ENCODE results near the gene CCR7. TPM values are rescaled to one million over a fixed set of nuclear protein-coding genes. Genes with fewer than 3 reads are reported as not detected.
A peak's percentile ranks its signal among the peaks of the same experiment; 100 is the strongest.

CCR7 gene
- total RNA-seq, 1 donor from 2014 or later = not detected

DNA sequence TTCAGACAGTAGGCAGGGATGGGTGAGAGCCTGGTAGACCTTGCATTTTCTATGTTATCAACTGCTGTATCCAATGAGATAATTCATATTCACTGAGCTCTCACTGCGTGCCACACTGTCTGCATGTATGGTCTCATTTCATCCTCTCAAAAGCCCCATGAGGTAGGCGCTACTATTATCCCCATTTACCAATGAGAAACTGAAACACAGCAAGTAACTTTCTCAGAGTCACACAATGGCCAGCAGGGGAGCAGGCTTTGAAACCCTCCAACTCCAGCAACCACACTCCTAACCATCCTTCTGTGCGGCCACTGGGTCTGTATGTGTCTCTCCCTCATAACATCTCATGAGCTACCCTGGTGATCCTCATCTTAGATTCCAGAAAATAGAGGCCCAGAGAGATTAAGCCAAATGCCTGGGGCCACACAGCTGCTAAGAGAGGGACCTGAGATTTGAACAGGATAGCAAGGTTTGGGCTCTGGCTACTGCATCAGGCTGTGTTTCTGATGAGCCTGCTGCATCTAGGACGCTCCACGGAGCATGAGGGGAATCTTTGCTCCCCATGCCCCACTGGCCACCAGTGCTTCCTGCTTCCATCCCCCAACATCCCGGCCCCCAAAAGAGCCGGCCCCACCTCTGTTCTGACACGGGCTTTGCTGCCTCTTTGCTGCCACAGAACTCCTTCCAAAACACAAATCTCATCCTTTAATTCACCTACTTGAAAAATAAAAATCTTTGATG lies 3.2 kb downstream of the CCR7 start:
- Histone ChIP-seq H2AFZ (ENCODE audit: low read depth, low read length) (no peak overlapping the region), H3K4me3 (ENCODE audit: insufficient read depth, low read depth, low read length) (no peak overlapping the region), H3K4me1 (ENCODE audit: insufficient read depth, low read length) (peaks cover 15% of the 10 kb centered on the region), H3K9ac (ENCODE audit: low read length) (no peak overlapping the region), H3K9me3 (ENCODE audit: insufficient read depth, low read depth, low read length) (no peaks in the 10 kb centered on the region), H3K36me3 (ENCODE audit: insufficient read depth, low read length) (no peaks in the 10 kb centered on the region), H3K4me2 (ENCODE audit: low read length) (no peak overlapping the region), H4K20me1 (ENCODE audit: insufficient read depth, low read length) (no peaks in the 10 kb centered on the region), H3K79me2 (ENCODE audit: insufficient read depth, low read length) (no peaks in the 10 kb centered on the region), H3K27me3 (ENCODE audit: insufficient read depth, low read length) (peaks cover 34% of the 10 kb centered on the region), H3K27ac (ENCODE audit: low read depth, low read length) (no peak overlapping the region)
- H3K36me3 Mint-ChIP-seq (ENCODE audit: low read depth, unreplicated experiment) = peaks cover 3% of the 10 kb centered on the region
- FAIRE-seq = no peak
- H3K9me3 Mint-ChIP-seq (ENCODE audit: unreplicated experiment) = no peaks in the 10 kb centered on the region
- peaks cover 60% of the 10 kb centered on the region for H3K27me3 Mint-ChIP-seq (ENCODE audit: low read depth, unreplicated experiment)
- H3K4me3 Mint-ChIP-seq (ENCODE audit: unreplicated experiment) = no peak overlapping the region
- H3K4me1 Mint-ChIP-seq (ENCODE audit: low read depth, unreplicated experiment) = peaks cover 5% of the 10 kb centered on the region
- no peak overlapping the region for H3K27ac Mint-ChIP-seq (ENCODE audit: unreplicated experiment)
- no peak for DNase-seq (ENCODE audit: low read depth)
- no peak for TF ChIP-seq EZH2 (IDR thresholded peaks at IDR 0.05; ENCODE audit: insufficient read depth, low read length)
- TF ChIP-seq, protein P1, sequence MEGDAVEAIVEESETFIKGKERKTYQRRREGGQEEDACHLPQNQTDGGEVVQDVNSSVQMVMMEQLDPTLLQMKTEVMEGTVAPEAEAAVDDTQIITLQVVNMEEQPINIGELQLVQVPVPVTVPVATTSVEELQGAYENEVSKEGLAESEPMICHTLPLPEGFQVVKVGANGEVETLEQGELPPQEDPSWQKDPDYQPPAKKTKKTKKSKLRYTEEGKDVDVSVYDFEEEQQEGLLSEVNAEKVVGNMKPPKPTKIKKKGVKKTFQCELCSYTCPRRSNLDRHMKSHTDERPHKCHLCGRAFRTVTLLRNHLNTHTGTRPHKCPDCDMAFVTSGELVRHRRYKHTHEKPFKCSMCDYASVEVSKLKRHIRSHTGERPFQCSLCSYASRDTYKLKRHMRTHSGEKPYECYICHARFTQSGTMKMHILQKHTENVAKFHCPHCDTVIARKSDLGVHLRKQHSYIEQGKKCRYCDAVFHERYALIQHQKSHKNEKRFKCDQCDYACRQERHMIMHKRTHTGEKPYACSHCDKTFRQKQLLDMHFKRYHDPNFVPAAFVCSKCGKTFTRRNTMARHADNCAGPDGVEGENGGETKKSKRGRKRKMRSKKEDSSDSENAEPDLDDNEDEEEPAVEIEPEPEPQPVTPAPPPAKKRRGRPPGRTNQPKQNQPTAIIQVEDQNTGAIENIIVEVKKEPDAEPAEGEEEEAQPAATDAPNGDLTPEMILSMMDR (IDR thresholded peaks at IDR 0.05; ENCODE audit: insufficient read depth, low read depth, low read length) = peak; percentile 6

DNA sequence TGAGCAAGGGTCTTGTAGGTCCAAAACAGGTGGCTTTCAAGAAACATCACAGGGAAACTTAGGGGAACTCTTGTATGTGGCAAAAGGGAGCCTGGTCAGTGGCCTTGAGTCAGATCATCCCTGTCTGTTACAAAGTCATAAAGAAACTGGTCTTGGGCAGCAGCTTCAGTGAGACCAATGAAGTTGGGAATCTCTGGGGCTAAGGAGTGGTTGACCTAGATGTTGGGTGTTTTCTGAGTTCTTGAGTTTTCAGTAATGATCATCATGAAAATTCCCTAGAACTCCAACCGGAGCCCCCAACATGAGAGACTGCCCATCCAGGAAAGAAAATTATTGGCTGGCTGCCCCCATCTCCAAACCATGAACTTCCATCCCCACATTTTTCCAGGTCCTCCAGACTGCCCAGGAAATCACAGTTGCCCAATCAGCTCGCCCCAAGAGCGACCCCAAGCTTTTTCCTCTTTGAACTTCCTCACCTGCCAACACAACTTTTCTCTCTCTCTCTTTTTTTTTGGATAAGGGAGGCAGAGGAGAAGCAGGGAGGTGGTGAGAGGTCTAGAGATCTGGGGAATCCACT lies 3.9 kb downstream of the CCR7 start:
- Histone ChIP-seq H3K27ac (ENCODE audit: low read depth, low read length) (peak overlapping the region; percentile 9), H3K79me2 (ENCODE audit: insufficient read depth, low read length) (no peaks in the 10 kb centered on the region), H3K9ac (ENCODE audit: low read length) (peak overlapping the region; percentile 75), H3K9me3 (ENCODE audit: insufficient read depth, low read depth, low read length) (no peaks in the 10 kb centered on the region), H3K4me3 (ENCODE audit: insufficient read depth, low read depth, low read length) (no peak overlapping the region), H3K27me3 (ENCODE audit: insufficient read depth, low read length) (peaks cover 34% of the 10 kb centered on the region), H3K36me3 (ENCODE audit: insufficient read depth, low read length) (no peaks in the 10 kb centered on the region), H3K4me2 (ENCODE audit: low read length) (peak overlapping the region; percentile 79), H2AFZ (ENCODE audit: low read depth, low read length) (no peak overlapping the region), H4K20me1 (ENCODE audit: insufficient read depth, low read length) (no peaks in the 10 kb centered on the region), H3K4me1 (ENCODE audit: insufficient read depth, low read length) (peaks cover 19% of the 10 kb centered on the region)
- no peak for TF ChIP-seq EZH2 (IDR thresholded peaks at IDR 0.05; ENCODE audit: insufficient read depth, low read length)
- TF ChIP-seq, protein P1 (IDR thresholded peaks at IDR 0.05; ENCODE audit: insufficient read depth, low read depth, low read length) = no peak
- Mint-ChIP-seq H3K27ac (ENCODE audit: unreplicated experiment) (no peak overlapping the region), H3K9me3 (ENCODE audit: unreplicated experiment) (no peaks in the 10 kb centered on the region), H3K4me1 (ENCODE audit: low read depth, unreplicated experiment) (peaks cover 5% of the 10 kb centered on the region), H3K36me3 (ENCODE audit: low read depth, unreplicated experiment) (peaks cover 3% of the 10 kb centered on the region), H3K27me3 (ENCODE audit: low read depth, unreplicated experiment) (peaks cover 66% of the 10 kb centered on the region), H3K4me3 (ENCODE audit: unreplicated experiment) (peak overlapping the region; percentile 57)
- DNase-seq (ENCODE audit: low read depth) (no peak), FAIRE-seq (no peak)

Data from astrocyte (in vitro differentiated cells and primary cell).